Karpas-422 (cell line): ENCODE measurements around the gene TAF3. TPM values are rescaled to one million over a fixed set of nuclear protein-coding genes. Genes with fewer than 3 reads are reported as not detected.

ENCODE experiments used
- DNase-seq: peaks from one replicate; pipeline ENCODE4 v3.0.0-alpha.2; 2015
- H2AFZ ChIP-seq: fragments of 200-600 bp; sonication (generic); 2 replicates; pipeline ENCODE4 v1.6.1; 2014; ENCODE audit warnings: antibody characterized with exemption, low read length, mixed read lengths
- H3K27ac ChIP-seq: fragments of 200-600 bp; sonication (generic); 2 replicates; pipeline ENCODE4 v1.5.1; 2014; ENCODE audit warnings: mild to moderate bottlenecking, low read length, moderate library complexity
- H3K27me3 ChIP-seq: fragments of 200-600 bp; sonication (generic); 2 replicates; pipeline ENCODE4 v1.6.1; 2014; ENCODE audit warnings: low read length, mixed read lengths
- H3K36me3 ChIP-seq: fragments of 200-600 bp; sonication (generic); 2 replicates; pipeline ENCODE4 v1.6.1; 2014; ENCODE audit warnings: low read length, mixed read lengths; ENCODE audit not compliant: insufficient read depth
- H3K4me1 ChIP-seq: fragments of 200-600 bp; sonication (generic); 2 replicates; pipeline ENCODE4 v1.6.1; 2014; ENCODE audit warnings: mild to moderate bottlenecking, low read length, mixed read lengths
- H3K4me2 ChIP-seq: fragments of 200-600 bp; sonication (generic); 2 replicates; pipeline ENCODE4 v1.6.1; 2014; ENCODE audit warnings: low read length, low read depth, mild to moderate bottlenecking; ENCODE audit not compliant: poor library complexity, severe bottlenecking
- H3K4me3 ChIP-seq: fragments of 200-600 bp; sonication (generic); 2 replicates; pipeline ENCODE4 v1.5.1; 2014; ENCODE audit warnings: mild to moderate bottlenecking, antibody characterized with exemption, low read length, mixed read lengths
- H3K79me2 ChIP-seq: fragments of 200-600 bp; sonication (generic); 2 replicates; pipeline ENCODE4 v1.6.1; 2014; ENCODE audit warnings: mild to moderate bottlenecking, low read length, mixed read lengths
- H3K9ac ChIP-seq: fragments of 200-600 bp; sonication (generic); 2 replicates; pipeline ENCODE4 v1.6.0; 2014; ENCODE audit warnings: low read length
- H3K9me2 ChIP-seq: fragments of 200-600 bp; sonication (generic), shearing (Covaris generic); replicated peaks from 2 replicates; pipeline ENCODE4 v1.6.0; 2014; ENCODE audit warnings: mild to moderate bottlenecking, low read length, moderate library complexity; ENCODE audit not compliant: insufficient read depth
- H3K9me3 ChIP-seq: fragments of 300-700, 200-600 bp; sonication (generic); 2 replicates; pipeline ENCODE4 v1.6.1; 2014; ENCODE audit warnings: low read length, mixed read lengths
- H4K20me1 ChIP-seq: fragments of 200-600 bp; sonication (generic); 2 replicates; pipeline ENCODE4 v1.6.1; 2014; ENCODE audit warnings: mild to moderate bottlenecking, antibody characterized with exemption, low read length, low read depth; ENCODE audit not compliant: insufficient read depth
- total RNA-seq: library from RNA; depleted of rRNA; stranded (reverse); fragments of >200 nt; shearing (Covaris generic); gene quantifications from 2 replicates; pipeline ENCODE4 v1.2.3, GENCODE V29; 2014; ENCODE audit warnings: low replicate concordance

The TAF3 gene
- total RNA-seq, 1 experiment from 2014 or later: 4.5 TPM

DNA sequence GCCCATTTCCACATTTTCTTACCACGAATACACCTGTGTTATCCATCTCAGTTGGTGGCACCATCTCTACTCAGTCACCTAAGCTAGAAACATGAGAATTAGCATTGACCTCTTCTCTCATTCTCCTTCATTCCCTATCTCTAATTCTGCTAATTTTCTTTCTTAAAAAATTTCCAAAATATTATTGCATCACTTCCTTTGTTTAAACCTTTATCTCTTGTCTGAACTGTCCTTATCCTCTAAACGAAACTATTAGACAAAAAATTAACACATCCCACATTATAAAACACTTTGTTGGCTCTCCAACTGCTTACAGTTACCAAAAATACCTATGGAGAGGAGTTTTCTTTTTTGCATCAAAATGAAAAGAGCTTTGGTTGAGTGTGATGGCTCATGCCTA lies 18.3 kb downstream of the TAF3 start:
- Histone ChIP-seq H4K20me1 (no peaks in the 10 kb centered on the region), H3K27me3 (no peaks in the 10 kb centered on the region), H3K4me3 (no peak overlapping the region), H3K9ac (no peak overlapping the region), H3K79me2 (peaks cover 74% of the 10 kb centered on the region), H3K9me3 (no peaks in the 10 kb centered on the region), H3K4me2 (no peak overlapping the region), H3K36me3 (no peaks in the 10 kb centered on the region), H3K27ac (no peak overlapping the region), H3K4me1 (no peaks in the 10 kb centered on the region), H2AFZ (no peak overlapping the region), H3K9me2 (no peaks in the 10 kb centered on the region)
- no peak for DNase-seq

DNA sequence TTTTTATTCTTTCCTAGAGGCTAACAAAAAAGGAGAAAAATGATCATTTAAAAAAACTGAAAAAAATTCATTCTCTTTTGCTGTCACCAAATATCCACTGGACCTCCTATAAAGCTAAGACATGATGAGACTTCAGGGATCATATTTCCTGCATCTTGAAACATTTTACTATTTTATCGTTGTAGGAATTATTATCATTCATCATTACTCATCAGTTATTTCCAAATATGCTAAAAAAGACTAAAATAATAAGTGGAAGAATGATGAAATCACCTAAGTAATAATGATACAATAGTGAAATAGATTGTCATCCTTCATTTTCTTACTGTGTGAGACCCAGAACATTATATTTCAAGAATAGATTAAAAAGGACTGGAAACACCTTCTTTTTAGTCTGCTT lies 28.3 kb downstream of the TAF3 start:
- no peak overlapping the region for H3K4me2 ChIP-seq
- H3K79me2 ChIP-seq: peaks cover 17% of the 10 kb centered on the region
- H4K20me1 ChIP-seq: peaks cover 19% of the 10 kb centered on the region; the same call in 1 of the 2 replicates

DNA sequence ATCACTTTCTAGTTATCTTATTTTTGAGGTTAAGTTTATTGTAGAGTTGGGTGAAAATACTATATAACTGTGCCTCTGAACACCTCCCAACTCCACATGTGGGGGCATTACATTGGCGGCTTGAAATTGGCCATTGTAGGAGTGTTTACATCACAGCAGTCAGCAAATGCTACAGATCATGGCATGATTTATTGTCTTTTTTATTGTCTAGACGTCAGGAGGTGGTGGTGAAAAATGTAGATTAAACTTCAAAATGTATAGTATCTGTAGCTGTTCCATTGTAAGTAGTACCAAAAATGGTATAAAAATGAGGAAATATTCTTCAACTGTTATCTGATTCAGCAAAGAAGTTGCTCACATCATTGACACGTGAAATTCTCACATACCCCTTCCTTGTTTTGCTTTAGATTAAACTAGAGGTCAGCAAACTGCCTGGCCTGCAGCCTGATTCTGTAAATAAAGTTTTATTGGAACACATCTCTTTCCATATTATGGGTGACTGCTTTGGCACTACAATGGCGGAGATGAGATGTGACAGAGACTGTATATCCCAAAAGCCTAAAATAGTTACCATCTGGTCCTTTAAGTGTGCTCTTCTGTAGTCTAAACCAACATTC lies 35.0 kb downstream of the TAF3 start:
- no peak overlapping the region for H3K4me2 ChIP-seq
- no peaks in the 10 kb centered on the region for H3K9me2 ChIP-seq
- no peaks in the 10 kb centered on the region for H3K9me3 ChIP-seq
- H2AFZ ChIP-seq: no peak overlapping the region
- no peak overlapping the region for H3K9ac ChIP-seq
- H3K36me3 ChIP-seq: no peaks in the 10 kb centered on the region
- peaks cover 26% of the 10 kb centered on the region for H4K20me1 ChIP-seq
- no peak overlapping the region for H3K4me3 ChIP-seq
- no peak overlapping the region for H3K27ac ChIP-seq
- no peaks in the 10 kb centered on the region for H3K4me1 ChIP-seq
- no peaks in the 10 kb centered on the region for H3K27me3 ChIP-seq
- DNase-seq: no peak
- peaks cover 2% of the 10 kb centered on the region; the same call in 1 of the 2 replicates for H3K79me2 ChIP-seq

More for the DNA sequence above, 28.3 kb downstream of the TAF3 start:
- H3K9me3 ChIP-seq: no peaks in the 10 kb centered on the region
- H3K4me1 ChIP-seq: no peaks in the 10 kb centered on the region
- no peak overlapping the region for H3K4me3 ChIP-seq
- H3K9me2 ChIP-seq: no peaks in the 10 kb centered on the region
- H3K36me3 ChIP-seq: no peaks in the 10 kb centered on the region
- no peak overlapping the region for H3K27ac ChIP-seq
- no peaks in the 10 kb centered on the region for H3K27me3 ChIP-seq
- no peak for DNase-seq
- H3K9ac ChIP-seq: no peak overlapping the region
- no peak overlapping the region for H2AFZ ChIP-seq

DNA sequence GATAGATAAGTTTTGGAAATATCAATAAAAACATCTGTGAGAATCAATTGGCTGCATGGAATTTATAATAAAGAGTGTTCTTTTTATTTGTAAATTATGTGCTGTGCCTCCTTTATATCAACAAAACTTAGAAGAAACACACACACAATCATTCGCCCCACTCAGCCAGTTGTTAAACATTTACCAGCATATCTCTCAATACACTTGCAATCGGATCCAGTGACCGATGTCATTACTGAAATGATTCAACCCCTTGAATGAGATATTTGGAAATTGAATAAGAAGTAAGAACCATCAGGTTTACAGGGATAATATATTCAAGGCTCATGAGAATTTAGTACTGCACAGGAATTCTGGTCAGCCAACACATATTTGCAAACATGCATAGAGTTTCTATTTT lies 35.6 kb downstream of the TAF3 start:
- H2AFZ ChIP-seq: no peak overlapping the region
- DNase-seq: no peak
- no peaks in the 10 kb centered on the region for H3K36me3 ChIP-seq
- H3K27ac ChIP-seq: no peak overlapping the region
- H3K27me3 ChIP-seq: no peaks in the 10 kb centered on the region
- no peak overlapping the region for H3K9ac ChIP-seq
- H3K4me1 ChIP-seq: no peaks in the 10 kb centered on the region
- H3K9me2 ChIP-seq: no peaks in the 10 kb centered on the region
- H3K4me3 ChIP-seq: no peak overlapping the region
- H3K79me2 ChIP-seq: no peaks in the 10 kb centered on the region; the same call in 1 of the 2 replicates
- H4K20me1 ChIP-seq: peaks cover 20% of the 10 kb centered on the region
- no peak overlapping the region for H3K4me2 ChIP-seq
- H3K9me3 ChIP-seq: no peaks in the 10 kb centered on the region

DNA sequence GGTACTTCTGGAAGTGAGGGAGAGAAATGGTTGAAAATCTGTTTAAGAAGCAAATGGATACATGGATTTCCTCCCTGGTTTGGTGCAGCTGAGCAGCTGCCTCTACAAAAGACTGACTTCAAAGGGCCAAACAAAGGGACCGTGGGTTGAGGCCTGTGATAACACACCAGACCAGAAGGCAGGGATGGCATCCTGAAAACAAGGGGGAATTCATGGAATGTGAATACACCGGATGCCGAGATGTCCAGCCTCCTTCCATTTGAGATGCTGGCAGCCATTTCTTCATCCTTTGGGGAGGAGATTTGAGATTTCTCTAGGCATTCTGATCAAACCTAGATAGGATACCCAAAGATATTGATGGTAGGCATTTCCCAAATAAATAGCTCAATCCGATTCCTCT lies 36.9 kb downstream of the TAF3 start:
- Histone ChIP-seq H2AFZ (no peak overlapping the region), H3K4me1 (no peaks in the 10 kb centered on the region), H4K20me1 (peaks cover 20% of the 10 kb centered on the region), H3K79me2 (no peaks in the 10 kb centered on the region; the same call in 1 of the 2 replicates), H3K4me3 (no peak overlapping the region), H3K27ac (no peak overlapping the region), H3K27me3 (no peaks in the 10 kb centered on the region), H3K9me3 (no peaks in the 10 kb centered on the region), H3K4me2 (no peak overlapping the region), H3K36me3 (no peaks in the 10 kb centered on the region), H3K9ac (no peak overlapping the region), H3K9me2 (no peaks in the 10 kb centered on the region)
- no peak for DNase-seq

DNA sequence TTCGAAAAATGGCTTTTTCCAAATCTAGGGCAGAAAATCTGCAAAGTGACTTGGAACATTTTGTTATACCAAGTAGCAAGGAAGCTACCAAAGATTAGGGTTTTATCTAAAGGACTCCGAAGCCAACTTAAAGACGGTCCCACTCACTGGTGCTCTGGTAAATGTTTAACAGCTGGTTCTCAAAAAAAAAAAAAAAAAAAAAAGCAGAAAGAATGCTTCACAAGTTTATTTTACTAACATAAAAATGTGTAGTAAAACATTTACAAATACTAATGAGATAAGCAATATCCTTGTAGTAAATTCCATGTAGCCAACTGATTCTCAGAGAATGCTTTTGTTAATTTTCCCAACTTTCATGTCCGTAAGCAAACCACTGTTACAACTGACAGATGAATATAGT lies 38.4 kb downstream of the TAF3 start:
- no peak overlapping the region for H3K4me2 ChIP-seq
- H3K36me3 ChIP-seq: no peaks in the 10 kb centered on the region
- no peak for DNase-seq
- peaks cover 18% of the 10 kb centered on the region for H4K20me1 ChIP-seq
- H3K9me2 ChIP-seq: no peaks in the 10 kb centered on the region
- H3K27me3 ChIP-seq: no peaks in the 10 kb centered on the region
- no peaks in the 10 kb centered on the region; the same call in 1 of the 2 replicates for H3K79me2 ChIP-seq
- peaks cover 5% of the 10 kb centered on the region for H3K9me3 ChIP-seq
- H3K27ac ChIP-seq: no peak overlapping the region
- no peak overlapping the region for H2AFZ ChIP-seq
- H3K4me1 ChIP-seq: no peaks in the 10 kb centered on the region
- H3K4me3 ChIP-seq: no peak overlapping the region
- H3K9ac ChIP-seq: no peak overlapping the region

DNA sequence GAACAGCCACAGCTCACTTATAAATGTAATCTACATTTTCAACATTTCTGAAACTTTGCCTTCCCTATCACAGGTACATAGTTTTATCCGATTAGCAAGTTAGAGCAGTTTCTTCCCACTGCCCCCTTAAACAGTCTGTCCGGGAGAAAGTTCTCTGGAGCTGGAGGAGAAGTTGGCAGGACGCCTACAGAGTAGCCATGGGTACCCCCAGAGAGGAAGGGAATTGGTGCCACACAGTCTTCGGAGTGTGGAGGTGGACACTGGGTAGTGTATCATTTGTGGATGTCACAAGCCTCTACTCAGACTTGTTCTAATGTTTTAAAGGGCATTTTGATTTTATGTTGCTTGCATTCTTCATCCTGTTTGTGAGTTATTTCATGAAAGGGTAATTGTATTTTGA lies 39.0 kb downstream of the TAF3 start:
- Histone ChIP-seq H3K4me3 (no peak overlapping the region), H3K79me2 (no peaks in the 10 kb centered on the region; the same call in 1 of the 2 replicates), H3K9me3 (peaks cover 8% of the 10 kb centered on the region), H4K20me1 (peaks cover 18% of the 10 kb centered on the region), H3K4me2 (no peak overlapping the region), H3K36me3 (no peaks in the 10 kb centered on the region), H3K27ac (no peak overlapping the region), H3K9ac (no peak overlapping the region), H3K9me2 (no peaks in the 10 kb centered on the region), H3K27me3 (no peaks in the 10 kb centered on the region), H2AFZ (no peak overlapping the region), H3K4me1 (no peaks in the 10 kb centered on the region)
- DNase-seq: no peak

DNA sequence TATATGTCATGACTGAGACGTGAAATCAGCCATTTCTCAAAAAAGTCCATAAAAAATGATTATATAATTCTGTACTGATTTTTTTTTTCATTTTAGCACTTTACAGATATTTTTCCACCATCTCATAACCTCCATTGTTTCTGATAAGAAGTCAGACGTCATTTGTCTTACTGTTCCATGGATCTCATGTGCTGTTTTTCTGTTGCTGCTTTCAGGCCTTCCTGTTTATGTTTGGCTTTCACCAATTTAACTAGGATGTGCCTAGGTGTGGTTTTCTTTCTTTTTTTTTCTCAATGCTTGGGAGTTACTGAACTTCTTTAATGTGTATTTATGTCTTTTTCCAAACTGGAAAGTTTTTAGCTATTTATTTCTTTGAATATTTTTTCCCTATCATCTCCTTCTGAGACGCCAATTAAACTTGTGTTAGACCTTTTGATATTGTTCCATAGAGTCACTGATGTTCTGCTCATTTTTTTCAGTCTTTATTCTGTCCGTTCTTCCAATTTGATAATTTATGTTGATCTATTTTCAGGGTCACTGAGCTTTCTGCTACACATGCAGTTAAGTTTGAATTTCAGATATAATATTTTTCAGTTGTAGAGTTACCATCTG lies 43.3 kb downstream of the TAF3 start:
- H3K4me3 ChIP-seq: no peak overlapping the region
- no peak for DNase-seq
- no peak overlapping the region for H3K27ac ChIP-seq
- no peaks in the 10 kb centered on the region for H3K27me3 ChIP-seq
- no peaks in the 10 kb centered on the region for H3K36me3 ChIP-seq
- no peak overlapping the region for H3K4me2 ChIP-seq
- peaks cover 26% of the 10 kb centered on the region for H4K20me1 ChIP-seq
- H2AFZ ChIP-seq: no peak overlapping the region
- peaks cover 8% of the 10 kb centered on the region for H3K9me3 ChIP-seq
- no peaks in the 10 kb centered on the region for H3K9me2 ChIP-seq
- no peaks in the 10 kb centered on the region for H3K4me1 ChIP-seq
- H3K9ac ChIP-seq: no peak overlapping the region
- H3K79me2 ChIP-seq: no peaks in the 10 kb centered on the region
